Erythroblast (primary cell): ENCODE results near the gene INIP.

ENCODE experiments used
- GATA1 ChIP-seq: IDR thresholded peaks from 2 replicates; pipeline ENCODE4 v1.6.1; 2011; ENCODE audit warnings: low read depth, mild to moderate bottlenecking, control low read depth, low read length, moderate library complexity
- POLR2A ChIP-seq: IDR thresholded peaks from 2 replicates; pipeline ENCODE4 v1.6.1; 2011; ENCODE audit warnings: mild to moderate bottlenecking, low read length

DNA sequence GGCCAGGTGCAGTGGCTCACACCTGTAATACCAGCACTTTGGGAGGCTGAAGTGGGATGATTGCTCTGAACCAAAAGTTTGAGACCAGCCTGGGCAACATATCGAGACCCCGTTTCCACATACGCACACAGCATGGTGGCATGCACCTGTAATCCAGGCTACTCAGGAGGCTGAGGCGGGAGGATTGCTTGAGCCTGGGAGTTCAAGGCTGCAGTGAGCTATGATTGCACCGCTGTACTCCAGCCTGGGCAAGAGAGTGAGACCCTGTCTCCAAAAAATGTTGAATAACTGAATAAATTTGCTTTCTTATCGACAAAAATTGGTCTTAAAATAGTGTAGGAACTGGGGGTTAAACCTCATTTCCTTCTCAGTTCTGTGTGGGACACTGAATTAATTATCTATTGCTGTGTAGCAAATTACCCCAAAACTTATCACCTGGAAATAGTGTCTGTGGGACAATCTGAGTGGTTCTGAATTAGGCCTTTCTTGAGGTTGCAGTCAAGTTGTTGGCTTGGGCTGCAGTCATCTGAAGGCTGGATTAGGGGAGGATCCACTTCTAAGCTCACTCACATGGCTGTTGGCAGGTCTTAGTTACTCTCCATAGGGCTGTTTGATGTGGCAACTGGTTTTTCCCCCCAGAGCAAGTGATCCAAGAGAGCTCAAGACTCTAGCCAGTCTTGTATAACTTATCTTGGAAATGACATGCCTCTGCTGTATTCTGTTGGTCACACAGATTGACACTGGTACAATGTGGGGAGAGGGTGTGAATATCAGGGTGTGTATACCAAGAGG is 34.6 kb upstream of the INIP start:
- no peak for TF ChIP-seq POLR2A
- no peak for TF ChIP-seq GATA1
